Measurements from ENCODE around the gene HDC. TPM values are rescaled to one million over a fixed set of nuclear protein-coding genes. Genes with fewer than 3 reads are reported as not detected.
A peak's percentile ranks its signal among the peaks of the same experiment; 100 is the strongest.

The HDC gene
- total and polyA plus RNA-seq, 10 of the 15 experiments (the other 5 are each of a cell fraction or from before 2014, with no cell fraction given): not detected

GRCh38 chr15:50312636-50313035 is 47.1 kb upstream of the HDC start:
- intact Hi-C loops (cut with micrococcal nuclease; ENCODE audit: unreplicated experiment): loop anchor here (10.0 kb wide), 2 partner anchors 128 to 308 kb away; partner anchors contain the start of gene SLC27A2
- ChIA-PET RAD21 (ENCODE audit: unreplicated experiment) (interaction anchor here (1.3 kb wide), 1 partner anchor 20 kb away, joined by 3 read pairs; no protein-coding TSS in a partner anchor), POLR2A (no interaction called here), SMC1A (ENCODE audit: uncharacterized antibody, unreplicated experiment) (interaction anchor here (0.6 kb wide), 1 partner anchor 126 kb away, joined by 3 read pairs; no protein-coding TSS in a partner anchor), CTCF (interaction anchor here (0.7 to 1.3 kb wide), 2 partner anchors 16 to 309 kb away, joined by 3 read pairs; no protein-coding TSS in a partner anchor)
- in situ Hi-C loops (cut with MboI): no loop called here
- H3K27ac ChIP-seq (ENCODE audit: control insufficient read depth, insufficient read depth): no peak overlapping the region
- H3K4me2 ChIP-seq (ENCODE audit: control insufficient read depth, insufficient read depth): no peak overlapping the region
- peaks cover 4% of the 10 kb centered on the region; the same call in 1 of the 2 replicates for H3K4me1 ChIP-seq (ENCODE audit: control insufficient read depth, insufficient read depth, low read length)
- no peak for TF ChIP-seq MYC (IDR thresholded peaks at IDR 0.05; ENCODE audit: insufficient read depth, insufficient read length, insufficient replicate concordance, low read length, severe bottlenecking)
- no peak for TF ChIP-seq RB1 (IDR thresholded peaks at IDR 0.05; ENCODE audit: borderline replicate concordance)
- no peak for TF ChIP-seq NRF1 (conservative IDR thresholded peaks at IDR 0.05; ENCODE audit: low read depth, low read length)
- no peak for TF ChIP-seq ZBTB4 (CRISPR knock-in tag; IDR thresholded peaks at IDR 0.05)
- no peak for TF ChIP-seq SRF (IDR thresholded peaks at IDR 0.05; ENCODE audit: low read depth in 2 of 2, low read length in 2 of 2)
- no peak for TF ChIP-seq ZNF217 (IDR thresholded peaks at IDR 0.05)
- TF ChIP-seq NR2C2 (IDR thresholded peaks at IDR 0.05; ENCODE audit: borderline replicate concordance, control insufficient read depth, insufficient read length, low read depth): no peak
- no peak for TF ChIP-seq GABPA (IDR thresholded peaks at IDR 0.05; ENCODE audit: low read depth)
- peaks cover 5% of the 10 kb centered on the region for H3K79me2 ChIP-seq (ENCODE audit: control insufficient read depth, insufficient read depth, low read length)
- FAIRE-seq: peak; percentile 73
- no peak overlapping the region for H3K4me3 ChIP-seq
- peak; percentile 67 for ATAC-seq
- no TSS peak for BruUV-seq (replicated peaks)
- 50% methylated on average over 2 of the region's 2 CpGs for WGBS (ENCODE audit: insufficient coverage, insufficient replicate concordance, low lambda C conversion rate, missing lambda C conversion rate)
- H4K20me1 ChIP-seq (ENCODE audit: control insufficient read depth, insufficient read depth): no peaks in the 10 kb centered on the region
- no peak overlapping the region for H2AFZ ChIP-seq (ENCODE audit: control insufficient read depth, low read depth, low read length)
- H3K27me3 ChIP-seq (replicated peaks in 1 of 2; ENCODE audit: control insufficient read depth in 2 of 2, insufficient read depth in 2 of 2, low read length in 1 of 2): no peaks in the 10 kb centered on the region
- H3K36me3 ChIP-seq (ENCODE audit: control insufficient read depth in 2 of 2, insufficient read depth in 2 of 2, low read length in 1 of 2): peaks cover 0 to 5% of the 10 kb centered on the region in 2 experiments; a peak in 2 of 4 replicates
- no peak for DNase-seq (ENCODE audit: low read depth, low spot score)
- peaks cover 7% of the 10 kb centered on the region; the same call in 2 of the 3 replicates for H3K9me3 ChIP-seq (replicated peaks; ENCODE audit: control insufficient read depth, insufficient read depth, low read length)
- H3K9ac ChIP-seq (ENCODE audit: control insufficient read depth, insufficient read depth, low read length): no peak overlapping the region
